Liver (tissue), 9 donors: ENCODE results near the gene ADGRL2. TPM values are rescaled to one million over a fixed set of nuclear protein-coding genes. Genes with fewer than 3 reads are reported as not detected.

Source experiments
- DNase-seq: peaks from one replicate; pipeline ENCODE4 v3.0.0-alpha.2; 2017; ENCODE audit warnings: low spot score
- H3K27ac ChIP-seq, 2 donors: one replicate each; pipeline ENCODE4 v1.7.0; 2013; ENCODE audit warnings: inconsistent platforms in 2 of 2, low read length in 2 of 2, control low read depth in 1 of 2, low read depth in 1 of 2, mild to moderate bottlenecking in 1 of 2
- H3K27me3 ChIP-seq, 4 donors: one replicate each; pipeline versions ENCODE4 v1.6.1 to v1.7.0; 2013; ENCODE audit warnings: low read length in 3 of 4, inconsistent platforms in 1 of 4, mild to moderate bottlenecking in 1 of 4, moderate library complexity in 1 of 4; ENCODE audit not compliant: control insufficient read depth in 4 of 4, insufficient read depth in 4 of 4
- H3K36me3 ChIP-seq, 4 donors: one replicate each; pipeline versions ENCODE4 v1.6.1 to v1.7.0; 2013; ENCODE audit warnings: low read length in 3 of 4, mild to moderate bottlenecking in 3 of 4, low read depth in 1 of 4, moderate library complexity in 1 of 4; ENCODE audit not compliant: control insufficient read depth in 4 of 4, insufficient read depth in 3 of 4
- H3K4me1 ChIP-seq, 4 donors: one replicate each; pipeline versions ENCODE4 v1.6.1 to v1.7.0; 2013; ENCODE audit warnings: low read length in 3 of 4, mild to moderate bottlenecking in 3 of 4, moderate library complexity in 1 of 4; ENCODE audit not compliant: control insufficient read depth in 4 of 4, insufficient read depth in 4 of 4
- H3K4me3 ChIP-seq, 3 donors: one replicate each; pipeline versions ENCODE4 v1.6.1 to v1.7.0; 2013; ENCODE audit warnings: low read length in 3 of 3, control low read depth in 1 of 3, low read depth in 1 of 3, mild to moderate bottlenecking in 1 of 3
- H3K9ac ChIP-seq, 2 donors: one replicate each; pipeline ENCODE4 v1.7.0; 2013; ENCODE audit warnings: low read length in 2 of 2, mild to moderate bottlenecking in 2 of 2, moderate library complexity in 2 of 2, control low read depth in 1 of 2, low read depth in 1 of 2
- H3K9me3 ChIP-seq, 4 donors: one replicate each; pipeline versions ENCODE4 v1.6.1 to v1.7.0; 2013; ENCODE audit warnings: low read length in 3 of 4; ENCODE audit not compliant: control insufficient read depth in 4 of 4
- ATF3 ChIP-seq: IDR thresholded peaks from 2 replicates; pipeline ENCODE4 v1.6.1; 2016; ENCODE audit warnings: antibody characterized with exemption
- EGR1 ChIP-seq, 2 donors: IDR thresholded peaks; 2 replicates each; pipeline ENCODE4 v1.6.1; 2016 to 2018; ENCODE audit warnings: antibody characterized with exemption in 2 of 2, low read depth in 2 of 2
- FOXA1 ChIP-seq: IDR thresholded peaks from 2 replicates; pipeline ENCODE4 v1.6.1; 2016; ENCODE audit warnings: antibody characterized with exemption
- FOXA2 ChIP-seq: IDR thresholded peaks from 2 replicates; pipeline ENCODE4 v1.6.1; 2016; ENCODE audit warnings: antibody characterized with exemption
- GABPA ChIP-seq, 2 donors: IDR thresholded peaks in 1 of 2; conservative IDR thresholded peaks in 1 of 2; 2 replicates each; pipeline ENCODE4 v1.6.1; 2016; ENCODE audit warnings: antibody characterized with exemption in 2 of 2, mild to moderate bottlenecking in 1 of 2, moderate library complexity in 1 of 2
- HNF4A ChIP-seq, 2 donors: conservative IDR thresholded peaks; 2 replicates each; pipeline ENCODE4 v1.6.1; 2016; ENCODE audit warnings: antibody characterized with exemption in 2 of 2, mild to moderate bottlenecking in 2 of 2
- HNF4G ChIP-seq: IDR thresholded peaks from 2 replicates; pipeline ENCODE4 v1.6.1; 2016; ENCODE audit warnings: antibody characterized with exemption
- JUND ChIP-seq, 2 donors: IDR thresholded peaks; 2 replicates each; pipeline ENCODE4 v1.6.1; 2016; ENCODE audit warnings: antibody characterized with exemption in 2 of 2
- NR2F2 ChIP-seq: IDR thresholded peaks from 2 replicates; pipeline ENCODE4 v1.6.1; 2016; ENCODE audit warnings: antibody characterized with exemption
- RAD21 ChIP-seq, 2 donors: IDR thresholded peaks; 2 replicates each; pipeline ENCODE4 v1.6.1; 2016; ENCODE audit warnings: antibody characterized with exemption in 2 of 2, mild to moderate bottlenecking in 2 of 2
- RXRA ChIP-seq, 2 donors: IDR thresholded peaks; 2 replicates each; pipeline ENCODE4 v1.6.1; 2017 to 2018; ENCODE audit warnings: antibody characterized with exemption in 2 of 2, mild to moderate bottlenecking in 1 of 2
- SP1 ChIP-seq: IDR thresholded peaks from 2 replicates; pipeline ENCODE4 v1.6.1; 2018; ENCODE audit warnings: antibody characterized with exemption, mild to moderate bottlenecking
- TAF1 ChIP-seq: conservative IDR thresholded peaks from 2 replicates; pipeline ENCODE4 v1.6.1; 2016; ENCODE audit warnings: antibody characterized with exemption, mild to moderate bottlenecking
- YY1 ChIP-seq: IDR thresholded peaks from 2 replicates; pipeline ENCODE4 v1.6.1; 2016; ENCODE audit warnings: antibody characterized with exemption, mild to moderate bottlenecking
- WGBS: extraction: QIAGEN DNeasy Blood & Tissue Kit; methylation state at CpG from one replicate; pipeline ENCODE4 v1.1.7; 2013; 5-methylcytosine and 5-hydroxymethylcytosine counted together
- polyA plus RNA-seq, 2 donors: library from polyadenylated mRNA; stranded (reverse) in 1 of 2; unstranded in 1 of 2; fragments of 200-250 nt in 1 of 2; fragments of >200 nt in 1 of 2; fragmentation: Nextera tagmentation in 1 of 2; extraction: Ambion mirVana in 1 of 2; gene quantifications; one replicate each; pipeline versions ENCODE4 v1.2.1 to v1.2.3, GENCODE V29; 2013 to 2015
- total RNA-seq, 2 donors: library from RNA; depleted of rRNA; stranded (reverse); fragments of >200 nt; gene quantifications; one replicate each; pipeline ENCODE4 v1.2.3, GENCODE V29; 2014
- TF ChIP-seq, protein P1 (sequence below): IDR thresholded peaks from 2 replicates; pipeline ENCODE4 v1.6.1; 2016; ENCODE audit warnings: antibody characterized with exemption
- TF ChIP-seq, protein P2 (sequence below): fragments of 150-350 bp; IDR thresholded peaks from 2 replicates; pipeline ENCODE4 v1.5.1; 2017; ENCODE audit warnings: improper control_type of control experiment, low read depth, low read length; ENCODE audit not compliant: missing input control
- TF ChIP-seq, protein P3 (sequence below): IDR thresholded peaks from 2 replicates; pipeline ENCODE4 v1.6.1; 2016; ENCODE audit warnings: antibody characterized with exemption, mild to moderate bottlenecking
- TF ChIP-seq, protein P4 (sequence below): IDR thresholded peaks from 2 replicates; pipeline ENCODE4 v1.6.1; 2016; ENCODE audit warnings: antibody characterized with exemption
- donor health status: healthy.
- donor health status: healthy.
- donor health status: healthy.
- donor health status: healthy.
- donor health status: healthy.

ADGRL2 gene
- total and polyA plus RNA-seq, 4 donors, result 21.1 to 82.0 (median 31.7) TPM

DNA sequence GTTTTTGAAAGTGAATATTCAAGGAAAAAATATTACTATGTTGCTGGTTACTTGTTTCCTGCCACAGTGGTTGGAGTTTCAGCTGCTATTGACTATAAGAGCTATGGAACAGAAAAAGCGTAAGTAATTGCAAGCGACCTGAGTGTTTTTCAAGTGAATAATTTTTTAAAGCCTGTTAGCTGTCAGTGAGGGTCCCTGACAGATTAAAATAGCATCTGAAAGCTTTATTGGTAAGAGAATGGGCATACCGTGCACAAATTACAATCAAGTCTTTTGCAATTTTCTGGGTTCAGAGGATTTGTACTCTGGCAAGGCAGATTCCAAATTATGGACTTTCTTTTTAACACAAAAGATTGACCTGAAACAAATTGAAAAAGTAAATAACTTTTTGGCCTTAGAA lies 169.7 kb downstream of the ADGRL2 start:
- 82% methylated on average over 3 of the region's 3 CpGs for WGBS
- Histone ChIP-seq H3K9me3 (no peaks in the 10 kb centered on the region), H3K4me3 (no peak overlapping the region), H3K27me3 (no peaks in the 10 kb centered on the region), H3K36me3 (peaks cover 0 to 24% (median 12%) of the 10 kb centered on the region in 4 donors), H3K9ac (no peak overlapping the region), H3K27ac (no peak overlapping the region), H3K4me1 (peaks cover 0 to 19% (median 9%) of the 10 kb centered on the region in 4 donors)
- no peak for DNase-seq
- TF ChIP-seq FOXA2, result no peak
- TF ChIP-seq JUND (IDR thresholded peaks at IDR 0.05), result no peak
- TF ChIP-seq, protein P1, sequence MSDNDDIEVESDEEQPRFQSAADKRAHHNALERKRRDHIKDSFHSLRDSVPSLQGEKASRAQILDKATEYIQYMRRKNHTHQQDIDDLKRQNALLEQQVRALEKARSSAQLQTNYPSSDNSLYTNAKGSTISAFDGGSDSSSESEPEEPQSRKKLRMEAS, result no peak
- no peak for TF ChIP-seq HNF4G

DNA sequence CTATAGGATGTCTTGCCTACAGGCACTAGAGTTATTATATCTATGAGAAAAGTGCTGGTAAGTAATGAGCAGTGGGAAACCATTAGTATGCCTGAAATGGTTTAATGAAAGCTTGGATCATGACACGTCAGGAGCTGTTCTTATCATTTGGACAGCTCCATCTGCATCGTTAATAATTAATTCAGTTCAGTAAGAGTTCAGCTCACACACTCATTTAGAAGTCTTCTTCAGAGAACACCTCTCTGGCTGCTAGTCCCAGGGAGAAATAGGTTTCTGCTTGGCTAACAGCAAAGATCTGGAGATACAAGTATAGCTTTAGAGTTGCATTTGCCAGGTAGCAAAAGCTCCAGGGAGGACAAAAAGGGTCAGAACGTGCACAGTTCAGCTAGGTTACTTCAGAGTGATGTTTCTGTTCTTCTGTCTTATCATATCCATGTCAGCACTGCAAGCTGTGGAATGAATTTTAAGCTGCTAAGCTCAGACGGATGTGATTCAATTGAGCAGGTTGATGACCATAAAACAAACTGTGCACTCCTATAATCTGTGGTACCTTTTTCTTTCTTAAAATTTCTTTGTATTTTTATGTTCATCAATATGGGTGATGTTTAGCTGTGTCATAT lies 173.6 kb downstream of the ADGRL2 start:
- WGBS, result 25% methylated on average over 4 of the region's 4 CpGs
- Histone ChIP-seq H3K9ac (no peak overlapping the region), H3K27ac (no peak overlapping the region), H3K9me3 (no peaks in the 10 kb centered on the region), H3K36me3 (peaks cover 0 to 5% (median 1%) of the 10 kb centered on the region in 4 donors), H3K27me3 (no peaks in the 10 kb centered on the region), H3K4me1 (peaks cover 0 to 21% (median 9%) of the 10 kb centered on the region in 4 donors), H3K4me3 (no peak overlapping the region)
- no peak for DNase-seq
- TF ChIP-seq HNF4A (conservative IDR thresholded peaks at IDR 0.05) (peak in 1 of 2 donors; percentile 22), RXRA (IDR thresholded peaks at IDR 0.05) (peak; percentile 55 to 66), HNF4G (no peak), RAD21 (IDR thresholded peaks at IDR 0.05) (peak; percentile 22 to 30), YY1 (peak; percentile 73), SP1 (peak; percentile 39), NR2F2 (no peak), TAF1 (no peak), JUND (IDR thresholded peaks at IDR 0.05) (no peak), ATF3 (no peak), FOXA2 (no peak), GABPA (IDR thresholded peaks at IDR 0.05 in 1 of 2, conservative IDR thresholded peaks at IDR 0.05 in 1 of 2) (no peak), EGR1 (IDR thresholded peaks at IDR 0.05; ENCODE audit: low read depth in 2 of 2) (peak in 1 of 2 donors; percentile 18), FOXA1 (no peak)
- TF ChIP-seq, protein P2, sequence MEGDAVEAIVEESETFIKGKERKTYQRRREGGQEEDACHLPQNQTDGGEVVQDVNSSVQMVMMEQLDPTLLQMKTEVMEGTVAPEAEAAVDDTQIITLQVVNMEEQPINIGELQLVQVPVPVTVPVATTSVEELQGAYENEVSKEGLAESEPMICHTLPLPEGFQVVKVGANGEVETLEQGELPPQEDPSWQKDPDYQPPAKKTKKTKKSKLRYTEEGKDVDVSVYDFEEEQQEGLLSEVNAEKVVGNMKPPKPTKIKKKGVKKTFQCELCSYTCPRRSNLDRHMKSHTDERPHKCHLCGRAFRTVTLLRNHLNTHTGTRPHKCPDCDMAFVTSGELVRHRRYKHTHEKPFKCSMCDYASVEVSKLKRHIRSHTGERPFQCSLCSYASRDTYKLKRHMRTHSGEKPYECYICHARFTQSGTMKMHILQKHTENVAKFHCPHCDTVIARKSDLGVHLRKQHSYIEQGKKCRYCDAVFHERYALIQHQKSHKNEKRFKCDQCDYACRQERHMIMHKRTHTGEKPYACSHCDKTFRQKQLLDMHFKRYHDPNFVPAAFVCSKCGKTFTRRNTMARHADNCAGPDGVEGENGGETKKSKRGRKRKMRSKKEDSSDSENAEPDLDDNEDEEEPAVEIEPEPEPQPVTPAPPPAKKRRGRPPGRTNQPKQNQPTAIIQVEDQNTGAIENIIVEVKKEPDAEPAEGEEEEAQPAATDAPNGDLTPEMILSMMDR, result no peak
- TF ChIP-seq, protein P3, sequence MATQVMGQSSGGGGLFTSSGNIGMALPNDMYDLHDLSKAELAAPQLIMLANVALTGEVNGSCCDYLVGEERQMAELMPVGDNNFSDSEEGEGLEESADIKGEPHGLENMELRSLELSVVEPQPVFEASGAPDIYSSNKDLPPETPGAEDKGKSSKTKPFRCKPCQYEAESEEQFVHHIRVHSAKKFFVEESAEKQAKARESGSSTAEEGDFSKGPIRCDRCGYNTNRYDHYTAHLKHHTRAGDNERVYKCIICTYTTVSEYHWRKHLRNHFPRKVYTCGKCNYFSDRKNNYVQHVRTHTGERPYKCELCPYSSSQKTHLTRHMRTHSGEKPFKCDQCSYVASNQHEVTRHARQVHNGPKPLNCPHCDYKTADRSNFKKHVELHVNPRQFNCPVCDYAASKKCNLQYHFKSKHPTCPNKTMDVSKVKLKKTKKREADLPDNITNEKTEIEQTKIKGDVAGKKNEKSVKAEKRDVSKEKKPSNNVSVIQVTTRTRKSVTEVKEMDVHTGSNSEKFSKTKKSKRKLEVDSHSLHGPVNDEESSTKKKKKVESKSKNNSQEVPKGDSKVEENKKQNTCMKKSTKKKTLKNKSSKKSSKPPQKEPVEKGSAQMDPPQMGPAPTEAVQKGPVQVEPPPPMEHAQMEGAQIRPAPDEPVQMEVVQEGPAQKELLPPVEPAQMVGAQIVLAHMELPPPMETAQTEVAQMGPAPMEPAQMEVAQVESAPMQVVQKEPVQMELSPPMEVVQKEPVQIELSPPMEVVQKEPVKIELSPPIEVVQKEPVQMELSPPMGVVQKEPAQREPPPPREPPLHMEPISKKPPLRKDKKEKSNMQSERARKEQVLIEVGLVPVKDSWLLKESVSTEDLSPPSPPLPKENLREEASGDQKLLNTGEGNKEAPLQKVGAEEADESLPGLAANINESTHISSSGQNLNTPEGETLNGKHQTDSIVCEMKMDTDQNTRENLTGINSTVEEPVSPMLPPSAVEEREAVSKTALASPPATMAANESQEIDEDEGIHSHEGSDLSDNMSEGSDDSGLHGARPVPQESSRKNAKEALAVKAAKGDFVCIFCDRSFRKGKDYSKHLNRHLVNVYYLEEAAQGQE, result peak; percentile 96
- TF ChIP-seq, protein P4, sequence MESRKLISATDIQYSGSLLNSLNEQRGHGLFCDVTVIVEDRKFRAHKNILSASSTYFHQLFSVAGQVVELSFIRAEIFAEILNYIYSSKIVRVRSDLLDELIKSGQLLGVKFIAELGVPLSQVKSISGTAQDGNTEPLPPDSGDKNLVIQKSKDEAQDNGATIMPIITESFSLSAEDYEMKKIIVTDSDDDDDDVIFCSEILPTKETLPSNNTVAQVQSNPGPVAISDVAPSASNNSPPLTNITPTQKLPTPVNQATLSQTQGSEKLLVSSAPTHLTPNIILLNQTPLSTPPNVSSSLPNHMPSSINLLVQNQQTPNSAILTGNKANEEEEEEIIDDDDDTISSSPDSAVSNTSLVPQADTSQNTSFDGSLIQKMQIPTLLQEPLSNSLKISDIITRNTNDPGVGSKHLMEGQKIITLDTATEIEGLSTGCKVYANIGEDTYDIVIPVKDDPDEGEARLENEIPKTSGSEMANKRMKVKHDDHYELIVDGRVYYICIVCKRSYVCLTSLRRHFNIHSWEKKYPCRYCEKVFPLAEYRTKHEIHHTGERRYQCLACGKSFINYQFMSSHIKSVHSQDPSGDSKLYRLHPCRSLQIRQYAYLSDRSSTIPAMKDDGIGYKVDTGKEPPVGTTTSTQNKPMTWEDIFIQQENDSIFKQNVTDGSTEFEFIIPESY, result no peak
- TF ChIP-seq, protein P1, result no peak
